ENCODE data around the gene NOS2. TPM values are rescaled to one million over a fixed set of nuclear protein-coding genes. Genes with fewer than 3 reads are reported as not detected.
"Not testable (repeated sequence)": the region's sequence is repeated elsewhere in the genome, so short reads cannot be mapped to it uniquely, and the experiment has no call there.

NOS2 gene
- total RNA-seq, 1 experiment from 2014 or later = 0.67 TPM

DNA sequence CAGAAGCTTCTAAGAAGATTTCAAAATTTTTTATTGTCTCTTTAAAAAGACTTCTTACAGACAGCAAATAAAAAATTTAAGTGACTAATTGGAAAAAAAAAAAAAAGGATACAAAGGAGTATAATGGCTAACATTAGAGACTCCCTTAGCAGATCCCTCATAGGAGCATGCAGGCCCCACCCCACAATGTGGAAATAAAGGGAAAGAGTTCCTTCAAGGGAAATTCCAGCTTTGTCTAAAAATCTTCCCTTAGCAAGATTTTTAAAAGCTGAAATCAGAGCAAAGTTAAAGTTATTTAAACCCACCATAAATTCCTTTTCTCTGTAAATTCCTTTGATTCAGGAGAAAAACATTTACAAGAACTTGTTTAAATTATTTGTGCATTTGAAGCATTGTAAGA is 32.5 kb upstream of the NOS2 start:
- BruUV-seq (replicated peaks) = no TSS peak
- Histone ChIP-seq H3K9me3 (ENCODE audit: low read depth, low read length, poor library complexity, severe bottlenecking) (no peaks in the 10 kb centered on the region), H3K4me1 (ENCODE audit: insufficient read depth, low read length, poor library complexity, severe bottlenecking) (no peaks in the 10 kb centered on the region), H3K4me3 (ENCODE audit: low read depth, low read length, poor library complexity, severe bottlenecking) (no peak overlapping the region), H3K36me3 (ENCODE audit: insufficient read depth, low read length, poor library complexity, severe bottlenecking) (no peaks in the 10 kb centered on the region), H3K27me3 (replicated peaks; ENCODE audit: insufficient read depth, low read depth, low read length, poor library complexity) (no peaks in the 10 kb centered on the region), H3K27ac (ENCODE audit: low read depth, low read length, poor library complexity, severe bottlenecking) (no peak overlapping the region)
- no peak for DNase-seq (ENCODE audit: low spot score)
- POLR2A ChIA-PET (ENCODE audit: low non-redundant PET) = no interaction called here
- CTCF ChIA-PET = no interaction called here
- TF ChIP-seq CTCF (conservative IDR thresholded peaks at IDR 0.05; ENCODE audit: low read depth, low read length) (no peak), EZH2 (IDR thresholded peaks at IDR 0.05; ENCODE audit: borderline replicate concordance, low read depth, low read length, poor library complexity, severe bottlenecking) (no peak)
- intact Hi-C loops (cut with micrococcal nuclease; ENCODE audit: unreplicated experiment) = no loop called here

DNA sequence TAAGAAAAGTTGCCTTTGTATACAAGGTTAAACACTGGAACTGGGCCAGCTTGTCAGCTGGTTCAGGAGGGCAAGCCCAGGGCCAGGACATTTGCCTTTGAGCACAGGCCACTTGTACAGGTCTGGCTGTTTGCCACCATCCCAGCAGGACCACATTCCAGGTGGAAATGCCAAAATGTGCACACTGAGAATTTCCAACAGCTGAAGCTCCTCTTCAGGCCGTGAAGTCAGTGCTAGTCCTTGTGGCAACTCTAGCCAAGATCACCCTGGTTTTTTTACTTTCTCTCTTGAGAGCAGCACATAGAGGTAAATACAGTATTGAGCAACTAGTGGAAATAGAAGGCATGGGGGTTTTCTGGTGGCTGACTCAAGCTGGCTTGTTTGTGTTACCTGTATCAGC is 29.6 kb upstream of the NOS2 start:
- H3K27me3 ChIP-seq (replicated peaks; ENCODE audit: insufficient read depth, low read depth, low read length, poor library complexity); CTCF ChIA-PET; POLR2A ChIA-PET (ENCODE audit: low non-redundant PET); H3K4me1 ChIP-seq (ENCODE audit: insufficient read depth, low read length, poor library complexity, severe bottlenecking); H3K4me3 ChIP-seq (ENCODE audit: low read depth, low read length, poor library complexity, severe bottlenecking); H3K27ac ChIP-seq (ENCODE audit: low read depth, low read length, poor library complexity, severe bottlenecking); H3K9me3 ChIP-seq (ENCODE audit: low read depth, low read length, poor library complexity, severe bottlenecking); BruUV-seq (replicated peaks); DNase-seq (ENCODE audit: low spot score); intact Hi-C loops (cut with micrococcal nuclease; ENCODE audit: unreplicated experiment); H3K36me3 ChIP-seq (ENCODE audit: insufficient read depth, low read length, poor library complexity, severe bottlenecking): not testable (repeated sequence)

- CTCF ChIA-PET; intact Hi-C loops (cut with micrococcal nuclease; ENCODE audit: unreplicated experiment); H3K36me3 ChIP-seq (ENCODE audit: insufficient read depth, low read length, poor library complexity, severe bottlenecking); BruUV-seq (replicated peaks); H3K27me3 ChIP-seq (replicated peaks; ENCODE audit: insufficient read depth, low read depth, low read length, poor library complexity); H3K9me3 ChIP-seq (ENCODE audit: low read depth, low read length, poor library complexity, severe bottlenecking); H3K27ac ChIP-seq (ENCODE audit: low read depth, low read length, poor library complexity, severe bottlenecking); DNase-seq (ENCODE audit: low spot score); H3K4me1 ChIP-seq (ENCODE audit: insufficient read depth, low read length, poor library complexity, severe bottlenecking); H3K4me3 ChIP-seq (ENCODE audit: low read depth, low read length, poor library complexity, severe bottlenecking): not testable (repeated sequence)
- POLR2A ChIA-PET (ENCODE audit: low non-redundant PET) = interaction anchor here (0.6 kb wide), 1 partner anchor 490 kb away, joined by 3 read pairs; the partner anchor contains the start of gene TMEM97
These were observed 28.9 kb upstream of the NOS2 start for GRCh38 chr17:27829143-27829711.

DNA sequence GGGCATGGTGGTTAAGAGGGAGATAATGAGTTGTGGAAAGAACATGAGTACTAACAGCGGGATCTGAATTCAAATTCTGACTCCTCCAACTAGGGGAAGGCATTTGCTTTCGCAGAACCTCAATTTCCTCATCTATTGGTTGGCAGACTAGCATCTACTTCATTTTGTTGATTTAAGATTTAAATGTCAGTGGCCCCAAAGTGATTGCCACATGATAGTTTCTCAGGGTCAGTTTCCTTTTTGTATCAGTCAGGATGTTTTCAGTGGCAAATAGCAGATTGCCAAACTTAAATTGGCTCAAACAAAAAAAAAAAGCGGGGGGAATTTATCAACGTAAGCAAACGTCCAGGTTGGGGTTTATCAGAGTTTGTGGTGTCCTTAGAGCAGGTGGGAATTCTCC is 25.1 kb upstream of the NOS2 start:
- intact Hi-C loops (cut with micrococcal nuclease; ENCODE audit: unreplicated experiment) = no loop called here
- Histone ChIP-seq H3K27ac (ENCODE audit: low read depth, low read length, poor library complexity, severe bottlenecking) (no peak overlapping the region), H3K9me3 (ENCODE audit: low read depth, low read length, poor library complexity, severe bottlenecking) (no peaks in the 10 kb centered on the region), H3K4me1 (ENCODE audit: insufficient read depth, low read length, poor library complexity, severe bottlenecking) (no peaks in the 10 kb centered on the region), H3K36me3 (ENCODE audit: insufficient read depth, low read length, poor library complexity, severe bottlenecking) (no peaks in the 10 kb centered on the region), H3K4me3 (ENCODE audit: low read depth, low read length, poor library complexity, severe bottlenecking) (no peak overlapping the region), H3K27me3 (replicated peaks; ENCODE audit: insufficient read depth, low read depth, low read length, poor library complexity) (no peaks in the 10 kb centered on the region)
- ChIA-PET CTCF (no interaction called here), POLR2A (ENCODE audit: low non-redundant PET) (no interaction called here)
- no peak for TF ChIP-seq EZH2 (IDR thresholded peaks at IDR 0.05; ENCODE audit: borderline replicate concordance, low read depth, low read length, poor library complexity, severe bottlenecking)
- no peak for TF ChIP-seq CTCF (conservative IDR thresholded peaks at IDR 0.05; ENCODE audit: low read depth, low read length)
- no TSS peak for BruUV-seq (replicated peaks)
- DNase-seq (ENCODE audit: low spot score) = no peak

All from A673 (cell line).